ENCODE data around the gene MBNL1.

- TF ChIP-seq CTCF (IDR thresholded peaks at IDR 0.05) (no peak), POLR2A (IDR thresholded peaks at IDR 0.05) (no peak)
These were observed 42.6 kb upstream of the MBNL1 start for GRCh38 chr3:152226176-152226575.
